ENCODE measurements around the gene RTP2. TPM values are rescaled to one million over a fixed set of nuclear protein-coding genes. Genes with fewer than 3 reads are reported as not detected.

RTP2 gene
- total RNA-seq, 1 experiment from 2014 or later, result not detected

DNA sequence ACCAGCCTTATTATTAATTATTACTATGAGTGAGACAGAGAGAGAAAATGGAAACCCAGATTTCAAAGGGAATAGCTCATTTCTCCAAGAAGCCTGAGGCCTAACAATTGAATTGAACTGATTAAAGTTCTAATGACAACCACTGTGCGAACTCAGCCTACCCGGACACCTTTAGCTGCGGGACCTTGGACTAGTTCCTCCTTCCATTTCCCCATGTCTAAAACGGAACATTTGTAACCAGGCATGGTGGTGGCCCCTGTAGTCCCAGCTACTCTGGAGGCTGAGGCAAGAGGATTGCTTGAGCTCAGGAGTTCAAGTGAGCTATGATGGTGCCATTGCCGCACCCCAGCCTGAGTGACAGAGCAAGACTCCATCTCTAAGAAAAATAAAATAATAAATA is 16.4 kb upstream of the RTP2 start:
- Histone ChIP-seq H4K20me1 (ENCODE audit: low read length) (no peaks in the 10 kb centered on the region), H3K4me3 (ENCODE audit: low read length) (no peak overlapping the region), H3K4me2 (ENCODE audit: low read length) (no peak overlapping the region), H3K36me3 (ENCODE audit: low read depth, low read length) (peaks cover 9% of the 10 kb centered on the region; the same call in 1 of the 2 replicates), H3K79me2 (ENCODE audit: low read length) (no peaks in the 10 kb centered on the region), H3K27me3 (ENCODE audit: low read length) (no peaks in the 10 kb centered on the region), H3F3A (ENCODE audit: low read length, unreplicated experiment) (no peaks in the 10 kb centered on the region), H3K27ac (ENCODE audit: low read length) (no peak overlapping the region), H3K4me1 (ENCODE audit: insufficient read depth, low read length) (peaks cover 4% of the 10 kb centered on the region; the same call in 1 of the 2 replicates), H3K9me3 (ENCODE audit: low read length) (no peaks in the 10 kb centered on the region), H3K9me2 (replicated peaks; ENCODE audit: low read length) (no peaks in the 10 kb centered on the region), H3K9ac (ENCODE audit: low read length) (no peak overlapping the region), H2AFZ (ENCODE audit: low read length) (no peak overlapping the region)
- ATAC-seq (no peak), DNase-seq (no peak)
- no TSS peak for BruUV-seq (replicated peaks)
- intact Hi-C loops (cut with micrococcal nuclease), result no loop called here
- TF ChIP-seq, protein P1, sequence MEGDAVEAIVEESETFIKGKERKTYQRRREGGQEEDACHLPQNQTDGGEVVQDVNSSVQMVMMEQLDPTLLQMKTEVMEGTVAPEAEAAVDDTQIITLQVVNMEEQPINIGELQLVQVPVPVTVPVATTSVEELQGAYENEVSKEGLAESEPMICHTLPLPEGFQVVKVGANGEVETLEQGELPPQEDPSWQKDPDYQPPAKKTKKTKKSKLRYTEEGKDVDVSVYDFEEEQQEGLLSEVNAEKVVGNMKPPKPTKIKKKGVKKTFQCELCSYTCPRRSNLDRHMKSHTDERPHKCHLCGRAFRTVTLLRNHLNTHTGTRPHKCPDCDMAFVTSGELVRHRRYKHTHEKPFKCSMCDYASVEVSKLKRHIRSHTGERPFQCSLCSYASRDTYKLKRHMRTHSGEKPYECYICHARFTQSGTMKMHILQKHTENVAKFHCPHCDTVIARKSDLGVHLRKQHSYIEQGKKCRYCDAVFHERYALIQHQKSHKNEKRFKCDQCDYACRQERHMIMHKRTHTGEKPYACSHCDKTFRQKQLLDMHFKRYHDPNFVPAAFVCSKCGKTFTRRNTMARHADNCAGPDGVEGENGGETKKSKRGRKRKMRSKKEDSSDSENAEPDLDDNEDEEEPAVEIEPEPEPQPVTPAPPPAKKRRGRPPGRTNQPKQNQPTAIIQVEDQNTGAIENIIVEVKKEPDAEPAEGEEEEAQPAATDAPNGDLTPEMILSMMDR (conservative IDR thresholded peaks at IDR 0.05; ENCODE audit: low read depth, low read length), result no peak
- TF ChIP-seq EZH2phosphoT487 (IDR thresholded peaks at IDR 0.05; ENCODE audit: borderline replicate concordance, low read length), result no peak
- no peak for TF ChIP-seq EZH2 (IDR thresholded peaks at IDR 0.05; ENCODE audit: low read length, unreplicated experiment)
- POLR2A ChIA-PET (ENCODE audit: unreplicated experiment), result no interaction called here
- CTCF ChIA-PET, result no interaction called here

DNA sequence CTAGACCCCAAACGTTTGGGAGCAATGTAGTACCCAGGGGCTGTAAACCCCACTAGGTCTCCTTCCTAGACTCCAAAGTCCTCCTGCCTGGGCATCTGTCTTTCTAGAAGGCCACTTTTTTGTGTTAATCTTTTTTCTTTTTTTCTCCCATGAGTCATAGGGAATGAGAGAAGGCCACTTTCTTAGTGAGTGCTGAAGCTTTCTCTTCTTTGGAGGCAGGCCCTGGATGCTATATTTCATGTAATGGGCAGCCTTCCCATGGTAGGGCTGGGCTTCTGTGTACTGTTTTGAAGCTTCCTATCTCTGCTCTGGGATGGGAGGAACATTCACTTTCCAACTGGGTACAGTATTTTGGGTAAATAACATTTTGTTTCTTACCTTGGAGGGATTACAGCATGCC is 15.2 kb upstream of the RTP2 start:
- Histone ChIP-seq H3K9me3 (ENCODE audit: low read length) (no peaks in the 10 kb centered on the region), H3K4me2 (ENCODE audit: low read length) (no peak overlapping the region), H3K36me3 (ENCODE audit: low read depth, low read length) (0 out of 2 replicates have a peak, but pooled peaks cover 3% of the 10 kb centered on the region), H3K9me2 (replicated peaks; ENCODE audit: low read length) (no peaks in the 10 kb centered on the region), H3F3A (ENCODE audit: low read length, unreplicated experiment) (no peaks in the 10 kb centered on the region), H3K27ac (ENCODE audit: low read length) (no peak overlapping the region), H3K79me2 (ENCODE audit: low read length) (no peaks in the 10 kb centered on the region), H4K20me1 (ENCODE audit: low read length) (no peaks in the 10 kb centered on the region), H3K9ac (ENCODE audit: low read length) (no peak overlapping the region), H2AFZ (ENCODE audit: low read length) (no peak overlapping the region), H3K4me3 (ENCODE audit: low read length) (no peak overlapping the region), H3K27me3 (ENCODE audit: low read length) (no peaks in the 10 kb centered on the region), H3K4me1 (ENCODE audit: insufficient read depth, low read length) (peaks cover 7% of the 10 kb centered on the region; the same call in 1 of the 2 replicates)
- no peak for ATAC-seq
- TF ChIP-seq, protein P1 (conservative IDR thresholded peaks at IDR 0.05; ENCODE audit: low read depth, low read length), result no peak
- TF ChIP-seq EZH2 (IDR thresholded peaks at IDR 0.05; ENCODE audit: low read length, unreplicated experiment) (no peak), EZH2phosphoT487 (IDR thresholded peaks at IDR 0.05; ENCODE audit: borderline replicate concordance, low read length) (no peak)
- no peak for DNase-seq
- ChIA-PET CTCF (interaction anchor here (0.5 kb wide), 1 partner anchor 20 kb away, joined by 8 read pairs; no protein-coding TSS in a partner anchor), POLR2A (ENCODE audit: unreplicated experiment) (interaction anchor here (0.5 kb wide), 1 partner anchor 804 kb away, joined by 3 read pairs; no protein-coding TSS in a partner anchor)
- intact Hi-C loops (cut with micrococcal nuclease), result no loop called here
- no TSS peak for BruUV-seq (replicated peaks)

DNA sequence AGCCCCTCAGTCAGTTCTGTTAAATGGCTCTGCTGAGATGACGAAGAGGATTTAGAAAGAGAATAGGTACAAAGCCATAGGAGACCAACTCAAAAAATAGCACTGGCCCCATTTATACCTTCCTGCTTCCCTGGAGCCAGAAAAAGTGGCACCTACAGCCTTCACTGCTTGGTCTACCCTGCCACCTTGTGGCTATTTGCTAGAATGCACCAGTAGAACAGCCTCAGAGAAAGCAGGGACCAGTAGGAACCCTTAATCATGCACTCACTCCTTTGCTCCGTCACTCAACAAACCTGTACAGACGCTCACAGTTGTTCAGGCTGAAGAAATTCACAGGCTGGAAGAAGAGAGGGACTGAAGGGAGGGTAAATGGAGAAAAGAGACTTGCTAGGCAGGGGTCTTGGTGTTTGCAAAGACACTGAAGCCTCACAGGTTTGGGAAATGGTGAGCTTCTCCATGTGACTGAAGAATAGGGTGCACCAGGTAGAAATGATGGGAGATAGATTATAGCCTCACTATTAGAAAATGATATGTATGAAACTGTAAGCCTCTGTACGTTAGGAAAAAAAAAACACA is 12.1 kb upstream of the RTP2 start:
- TF ChIP-seq EZH2phosphoT487 (IDR thresholded peaks at IDR 0.05; ENCODE audit: borderline replicate concordance, low read length) (no peak), EZH2 (IDR thresholded peaks at IDR 0.05; ENCODE audit: low read length, unreplicated experiment) (no peak)
- TF ChIP-seq, protein P1 (conservative IDR thresholded peaks at IDR 0.05; ENCODE audit: low read depth, low read length), result peak; percentile 97

More for the DNA sequence above, 12.1 kb upstream of the RTP2 start:
- no peaks in the 10 kb centered on the region for H3K9me2 ChIP-seq (replicated peaks; ENCODE audit: low read length)
- no peaks in the 10 kb centered on the region for H3K36me3 ChIP-seq (ENCODE audit: low read depth, low read length)
- H3K4me3 ChIP-seq (ENCODE audit: low read length), result no peak overlapping the region
- no peaks in the 10 kb centered on the region for H3K27me3 ChIP-seq (ENCODE audit: low read length)
- peak overlapping the region; percentile 45 for H3K4me2 ChIP-seq (ENCODE audit: low read length)
- no peak overlapping the region for H3K9ac ChIP-seq (ENCODE audit: low read length)
- BruUV-seq (replicated peaks), result no TSS peak
- no peaks in the 10 kb centered on the region for H4K20me1 ChIP-seq (ENCODE audit: low read length)
- DNase-seq (peak; percentile 92), ATAC-seq (peak; percentile 87)
- ChIA-PET CTCF (interaction anchor here (0.7 to 1.5 kb wide), 4 partner anchors 11 to 593 kb away, joined by 3 to 8 read pairs (median 6); no protein-coding TSS in a partner anchor), POLR2A (ENCODE audit: unreplicated experiment) (no interaction called here)
- H3K4me1 ChIP-seq (ENCODE audit: insufficient read depth, low read length), result peaks cover 7% of the 10 kb centered on the region; the same call in 1 of the 2 replicates
- H3K79me2 ChIP-seq (ENCODE audit: low read length), result no peaks in the 10 kb centered on the region
- peak overlapping the region; percentile 68 for H2AFZ ChIP-seq (ENCODE audit: low read length)
- intact Hi-C loops (cut with micrococcal nuclease), result loop anchor here (1.0 to 2.0 kb wide), 5 partner anchors 35 to 602 kb away; no protein-coding TSS in a partner anchor
- H3F3A ChIP-seq (ENCODE audit: low read length, unreplicated experiment), result no peaks in the 10 kb centered on the region
- no peak overlapping the region for H3K27ac ChIP-seq (ENCODE audit: low read length)
- H3K9me3 ChIP-seq (ENCODE audit: low read length), result no peaks in the 10 kb centered on the region

All from PC-3 (cell line).